CD4-positive, CD25-positive, alpha-beta regulatory T cell (primary cell): ENCODE results near the gene UQCRQ. TPM values are rescaled to one million over a fixed set of nuclear protein-coding genes. Genes with fewer than 3 reads are reported as not detected.

ENCODE experiments used
- ATAC-seq, 2 donors: fragments of 150-1000 bp; cut with Tn5 transposase; one replicate each; pipeline ENCODE4 v1.10.0; 2021; ENCODE audit warnings: low read depth in 2 of 2, moderate number of reproducible peaks in 2 of 2, moderate library complexity in 1 of 2
- DNase-seq, 3 donors: peaks; one replicate each; pipeline versions ENCODE4 v3.0.0 to v3.0.0-alpha.2; 2012 to 2022; ENCODE audit warnings: mixed read lengths in 1 of 3
- H3K27ac ChIP-seq: one replicate; pipeline ENCODE4 v1.7.0; 2013; ENCODE audit warnings: mild to moderate bottlenecking, low read length; ENCODE audit not compliant: insufficient read depth, poor library complexity, severe bottlenecking
- H3K27me3 ChIP-seq: one replicate; pipeline ENCODE4 v1.7.0; 2013; ENCODE audit warnings: low read length; ENCODE audit not compliant: control insufficient read depth, insufficient read depth
- H3K36me3 ChIP-seq: one replicate; pipeline ENCODE4 v1.7.0; 2013; ENCODE audit warnings: mild to moderate bottlenecking, low read length, moderate library complexity; ENCODE audit not compliant: control insufficient read depth, insufficient read depth
- H3K4me1 ChIP-seq: 2 replicates; pipeline ENCODE4 v1.7.0; 2013; ENCODE audit warnings: mild to moderate bottlenecking, low read length; ENCODE audit not compliant: insufficient read depth, control insufficient read depth, poor library complexity, severe bottlenecking
- H3K4me3 ChIP-seq: one replicate; pipeline ENCODE4 v1.7.0; 2013; ENCODE audit warnings: low read depth, mild to moderate bottlenecking, low read length, moderate library complexity
- H3K9me3 ChIP-seq, 2 experiments: 1 replicate in 1 of 2; 2 replicates in 1 of 2; pipeline ENCODE4 v1.7.0; 2013; ENCODE audit warnings: low read length in 2 of 2, mild to moderate bottlenecking in 1 of 2, moderate library complexity in 1 of 2; ENCODE audit not compliant: control insufficient read depth in 2 of 2
- H3K27ac Mint-ChIP-seq, 3 donors: one replicate each; pipeline ENCODE4 v1.8.0; 2020 to 2022; ENCODE audit warnings: mild to moderate bottlenecking in 3 of 3, mixed read lengths in 3 of 3, moderate library complexity in 2 of 3
- H3K27me3 Mint-ChIP-seq: one replicate; pipeline ENCODE4 v1.8.0; 2022; ENCODE audit warnings: mild to moderate bottlenecking, mixed read lengths
- H3K36me3 Mint-ChIP-seq: one replicate; pipeline ENCODE4 v1.8.0; 2020; ENCODE audit warnings: mixed read lengths
- H3K4me1 Mint-ChIP-seq, 4 donors: one replicate each; pipeline ENCODE4 v1.8.0; 2020 to 2022; ENCODE audit warnings: mixed read lengths in 4 of 4, mild to moderate bottlenecking in 1 of 4
- H3K4me3 Mint-ChIP-seq, 4 donors: one replicate each; pipeline ENCODE4 v1.8.0; 2020 to 2022; ENCODE audit warnings: mild to moderate bottlenecking in 4 of 4, mixed read lengths in 4 of 4, moderate library complexity in 3 of 4
- H3K9me3 Mint-ChIP-seq, 7 donors: one replicate each; pipeline ENCODE4 v1.8.0; 2020 to 2022; ENCODE audit warnings: mixed read lengths in 7 of 7, mild to moderate bottlenecking in 3 of 7, moderate library complexity in 2 of 7
- polyA plus RNA-seq, 4 donors: library from polyadenylated mRNA; unstranded; fragments of 300-500 nt; fragmentation: Illumina TruSeq; gene quantifications; one replicate each; pipeline ENCODE4 v1.2.3, GENCODE V29; 2021
- total RNA-seq: library from RNA; stranded (reverse); gene quantifications from one replicate; pipeline ENCODE4 v1.2.3, GENCODE V29; 2022

UQCRQ gene
- total and polyA plus RNA-seq, 5 donors from 2014 or later: 88.5 to 604 (median 562) TPM

DNA sequence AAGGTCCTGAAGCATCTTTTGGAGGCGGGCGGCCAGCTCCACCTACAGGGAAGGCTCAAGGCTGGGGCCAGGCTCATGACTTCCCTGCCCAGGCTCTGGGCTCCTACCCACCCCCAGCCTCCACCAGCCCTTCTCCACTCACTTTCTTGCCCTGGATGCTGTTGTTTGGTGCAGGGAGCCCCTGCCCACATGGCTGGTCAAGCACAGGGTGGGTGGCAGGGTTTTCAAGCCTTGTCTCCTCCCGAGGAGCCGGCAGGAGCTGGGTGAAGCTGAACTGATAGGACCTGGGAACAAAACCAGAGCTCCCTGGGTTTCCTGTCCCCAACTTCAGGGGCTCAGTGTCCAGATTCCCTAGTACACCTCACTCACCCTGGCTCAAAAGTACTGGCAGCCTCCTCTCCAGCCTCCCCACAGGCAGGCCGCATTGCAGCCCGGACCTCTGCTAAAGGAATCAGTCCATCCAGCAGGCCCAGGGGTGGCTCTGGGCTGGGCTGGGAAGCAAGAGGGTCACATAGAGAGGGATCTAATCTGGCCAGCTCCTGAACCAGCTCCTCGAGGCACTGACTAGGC lies 42.9 kb upstream of the UQCRQ start:
- DNase-seq (no peak), ATAC-seq (no peak)
- H3K36me3 Mint-ChIP-seq: no peaks in the 10 kb centered on the region
- Histone ChIP-seq H3K9me3 (no peaks in the 10 kb centered on the region), H3K36me3 (no peaks in the 10 kb centered on the region), H3K4me1 (peaks cover 15% of the 10 kb centered on the region), H3K4me3 (no peak overlapping the region), H3K27me3 (peaks cover 23% of the 10 kb centered on the region), H3K27ac (no peak overlapping the region)
- peaks cover 0 to 20% (median 7%) of the 10 kb centered on the region in 4 donors for H3K4me1 Mint-ChIP-seq
- H3K27ac Mint-ChIP-seq: no peak overlapping the region
- H3K9me3 Mint-ChIP-seq: peaks cover 0 to 5% (median 0%) of the 10 kb centered on the region in 7 donors
- no peak overlapping the region for H3K4me3 Mint-ChIP-seq
- H3K27me3 Mint-ChIP-seq: peaks cover 80% of the 10 kb centered on the region

GRCh38 chr5:132824426-132824825 lies 42.0 kb upstream of the UQCRQ start:
- no peaks in the 10 kb centered on the region for H3K9me3 ChIP-seq
- H3K27ac ChIP-seq: no peak overlapping the region
- peaks cover 26% of the 10 kb centered on the region for H3K27me3 ChIP-seq
- H3K4me3 Mint-ChIP-seq: peak overlapping the region in 1 of 4 donors; percentile 7
- H3K36me3 Mint-ChIP-seq: no peaks in the 10 kb centered on the region
- H3K27me3 Mint-ChIP-seq: peaks cover 80% of the 10 kb centered on the region
- H3K4me1 ChIP-seq: peaks cover 15% of the 10 kb centered on the region
- H3K9me3 Mint-ChIP-seq: peaks cover 0 to 6% (median 0%) of the 10 kb centered on the region in 7 donors
- ATAC-seq: no peak
- no peaks in the 10 kb centered on the region for H3K36me3 ChIP-seq
- no peak overlapping the region for H3K27ac Mint-ChIP-seq
- H3K4me1 Mint-ChIP-seq: peaks cover 0 to 21% (median 10%) of the 10 kb centered on the region in 4 donors
- H3K4me3 ChIP-seq: no peak overlapping the region
- DNase-seq: no peak

GRCh38 chr5:132825033-132825833 lies 41.2 kb upstream of the UQCRQ start:
- Mint-ChIP-seq H3K4me1 (peaks cover 0 to 18% (median 7%) of the 10 kb centered on the region in 4 donors), H3K4me3 (peak overlapping the region in 2 of 4 donors; percentile 7 to 39), H3K27ac (no peak overlapping the region), H3K27me3 (peaks cover 76% of the 10 kb centered on the region), H3K36me3 (no peaks in the 10 kb centered on the region), H3K9me3 (peaks cover 0 to 3% (median 0%) of the 10 kb centered on the region in 7 donors)
- no peaks in the 10 kb centered on the region for H3K36me3 ChIP-seq
- H3K4me3 ChIP-seq: no peak overlapping the region
- peaks cover 23% of the 10 kb centered on the region for H3K4me1 ChIP-seq
- H3K9me3 ChIP-seq: no peaks in the 10 kb centered on the region
- H3K27me3 ChIP-seq: peaks cover 27% of the 10 kb centered on the region
- H3K27ac ChIP-seq: no peak overlapping the region
- ATAC-seq: no peak
- no peak for DNase-seq

- H3K4me3 ChIP-seq: no peak overlapping the region
- DNase-seq: no peak
Measured at GRCh38 chr5:132825834-132826391, 40.5 kb upstream of the UQCRQ start.

GRCh38 chr5:132826424-132827082 lies 39.9 kb upstream of the UQCRQ start:
- H3K9me3 ChIP-seq: no peaks in the 10 kb centered on the region
- Mint-ChIP-seq H3K4me1 (peaks cover 0 to 19% (median 4%) of the 10 kb centered on the region in 4 donors), H3K27me3 (peaks cover 71% of the 10 kb centered on the region), H3K4me3 (peak overlapping the region in 3 of 4 donors; percentile 38 to 82 (median 78)), H3K27ac (no peak overlapping the region), H3K36me3 (no peaks in the 10 kb centered on the region), H3K9me3 (peaks cover 0 to 3% (median 0%) of the 10 kb centered on the region in 7 donors)
- no peak overlapping the region for H3K27ac ChIP-seq
- ATAC-seq (no peak), DNase-seq (no peak)
- no peaks in the 10 kb centered on the region for H3K36me3 ChIP-seq
- H3K4me1 ChIP-seq: peaks cover 29% of the 10 kb centered on the region
- no peak overlapping the region for H3K4me3 ChIP-seq
- H3K27me3 ChIP-seq: peaks cover 27% of the 10 kb centered on the region

More at GRCh38 chr5:132825834-132826391, 40.5 kb upstream of the UQCRQ start:
- H3K27me3 ChIP-seq: peaks cover 27% of the 10 kb centered on the region
- peaks cover 28% of the 10 kb centered on the region for H3K4me1 ChIP-seq
- Mint-ChIP-seq H3K9me3 (peaks cover 0 to 3% (median 0%) of the 10 kb centered on the region in 7 donors), H3K4me3 (no peak overlapping the region), H3K27me3 (peaks cover 71% of the 10 kb centered on the region), H3K27ac (no peak overlapping the region), H3K4me1 (peaks cover 0 to 15% (median 4%) of the 10 kb centered on the region in 4 donors), H3K36me3 (no peaks in the 10 kb centered on the region)
- no peak for ATAC-seq
- H3K27ac ChIP-seq: no peak overlapping the region
- H3K9me3 ChIP-seq: no peaks in the 10 kb centered on the region
- no peaks in the 10 kb centered on the region for H3K36me3 ChIP-seq

DNA sequence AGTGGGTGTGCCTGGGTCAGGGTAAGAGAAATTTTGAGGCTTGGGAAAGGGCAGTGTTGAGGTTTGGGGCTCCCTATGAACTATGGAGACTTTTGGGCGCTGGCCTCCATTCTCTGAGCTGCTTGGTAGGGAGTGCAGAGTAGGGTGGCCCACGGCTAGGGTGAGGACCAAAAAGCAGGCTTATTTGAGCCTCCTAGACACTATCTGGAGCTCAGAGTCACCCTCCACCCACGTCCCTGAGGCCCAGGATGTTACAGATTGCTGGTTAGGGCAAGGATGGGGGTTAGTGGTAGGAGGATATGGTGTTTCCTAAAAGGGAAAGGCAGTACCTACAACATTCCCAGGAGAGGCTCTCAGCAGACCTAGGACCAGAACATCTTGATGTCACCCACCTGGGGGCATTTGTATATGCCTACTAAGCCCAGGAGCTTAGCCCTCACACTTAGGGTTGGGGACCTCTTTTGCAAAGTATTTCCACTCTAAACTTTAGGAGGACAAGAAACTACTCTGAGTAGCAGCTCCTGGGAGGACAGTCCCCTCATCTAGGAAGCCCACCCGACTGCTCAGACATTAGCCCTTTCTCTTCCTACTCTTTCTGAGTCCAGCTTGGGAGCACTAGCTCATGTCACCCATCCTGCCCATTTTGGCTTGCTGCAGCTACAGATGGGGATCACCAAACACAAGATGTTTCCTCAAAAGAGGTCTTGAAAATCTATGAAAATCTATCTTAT lies 38.3 kb upstream of the UQCRQ start:
- no peak for ATAC-seq
- peaks cover 72% of the 10 kb centered on the region for H3K27me3 Mint-ChIP-seq
- Histone ChIP-seq H3K27ac (no peak overlapping the region), H3K4me3 (no peak overlapping the region), H3K36me3 (no peaks in the 10 kb centered on the region), H3K27me3 (peaks cover 27% of the 10 kb centered on the region), H3K4me1 (peaks cover 27% of the 10 kb centered on the region), H3K9me3 (no peaks in the 10 kb centered on the region)
- no peaks in the 10 kb centered on the region for H3K36me3 Mint-ChIP-seq
- no peak overlapping the region for H3K27ac Mint-ChIP-seq
- peak overlapping the region in 2 of 4 donors; percentile 31 to 38 for H3K4me3 Mint-ChIP-seq
- no peak for DNase-seq
- H3K4me1 Mint-ChIP-seq: peaks cover 0 to 19% (median 4%) of the 10 kb centered on the region in 4 donors
- H3K9me3 Mint-ChIP-seq: peaks cover 0 to 3% (median 0%) of the 10 kb centered on the region in 7 donors
